Fibroblast of skin of left quadriceps (primary cell): ENCODE results near the gene TGIF2.

Source experiments
- DNase-seq, 2 experiments: peaks; one replicate each; pipeline ENCODE4 v3.0.0-alpha.2; 2013; ENCODE audit warnings: low read depth in 2 of 2

The TGIF2 gene

DNA sequence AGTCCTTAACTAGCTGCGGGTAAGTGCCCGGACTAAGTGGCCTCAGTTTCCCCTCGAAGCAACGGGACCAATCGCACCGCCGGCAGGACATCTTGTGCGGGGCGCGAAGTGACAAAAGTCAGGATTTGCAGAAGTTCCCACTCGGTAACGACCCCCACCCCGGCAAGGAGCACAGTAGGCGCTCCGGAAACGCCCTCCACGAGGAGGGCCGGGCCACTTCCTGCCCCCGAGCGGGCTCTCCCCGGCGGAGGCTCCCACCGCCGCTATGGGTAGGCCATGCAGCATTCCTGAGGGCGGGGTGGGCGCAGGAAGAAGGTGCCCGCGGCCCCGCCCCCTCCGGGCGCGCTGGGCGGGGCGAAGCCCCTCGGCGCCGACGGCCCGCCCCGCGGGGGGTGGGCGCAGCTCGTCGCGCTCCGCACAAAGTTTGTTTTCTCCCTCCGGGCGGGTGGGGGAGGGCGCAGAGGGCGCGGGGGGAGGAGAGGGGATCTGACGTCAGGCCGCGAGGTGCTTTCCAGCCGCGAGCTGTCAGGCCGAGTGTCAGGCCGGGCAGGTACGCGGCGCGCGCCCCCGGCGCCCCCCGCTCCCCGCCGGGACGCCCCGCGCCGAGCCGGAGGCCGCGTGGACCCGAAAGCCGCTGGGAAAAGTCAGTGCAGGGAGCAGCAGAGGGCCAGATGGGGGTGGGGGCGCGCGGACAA lies at the start of gene TGIF2:
TSS of gene TGIF2 (plus strand) at position 495 of the 695 bp plus-strand sequence. CDS start 5,178 bp downstream, outside the sequence.
- peak; percentile 84 to 85 for DNase-seq

DNA sequence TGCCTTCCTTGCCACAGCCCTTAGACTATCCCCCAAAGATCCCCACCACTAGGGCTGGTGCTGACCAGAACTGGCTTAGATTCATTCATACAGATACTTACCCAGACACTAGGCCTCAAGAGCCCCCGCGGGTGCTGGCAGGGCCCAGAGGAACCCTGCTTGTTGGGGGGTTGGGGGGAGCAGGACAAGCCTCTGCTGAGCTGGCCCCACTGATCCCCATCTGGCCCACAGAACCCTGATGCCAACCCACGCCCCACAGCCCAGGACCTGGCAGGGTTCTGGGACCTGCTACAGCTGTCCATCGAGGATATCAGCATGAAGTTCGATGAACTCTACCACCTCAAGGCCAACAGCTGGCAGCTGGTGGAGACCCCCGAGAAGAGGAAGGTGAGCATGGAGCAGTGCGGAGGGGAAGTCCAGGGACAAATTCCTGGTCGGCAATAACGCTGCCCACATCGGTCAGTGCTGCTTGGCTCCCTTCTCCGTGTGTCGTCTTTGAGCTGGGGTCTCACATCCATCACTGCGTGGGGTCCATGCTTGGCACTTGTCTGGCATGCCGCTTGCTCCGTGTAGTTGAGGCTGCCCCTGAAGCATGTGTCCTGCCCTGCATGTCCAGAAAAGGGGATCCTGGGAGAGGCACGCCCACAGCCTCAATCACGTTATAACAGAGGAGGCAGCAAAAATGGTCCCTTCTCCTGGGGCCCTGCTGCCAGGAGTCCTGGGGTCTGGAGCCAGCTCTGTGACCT lies 47.6 kb upstream of the TGIF2 start:
- DNase-seq, result no peak

DNA sequence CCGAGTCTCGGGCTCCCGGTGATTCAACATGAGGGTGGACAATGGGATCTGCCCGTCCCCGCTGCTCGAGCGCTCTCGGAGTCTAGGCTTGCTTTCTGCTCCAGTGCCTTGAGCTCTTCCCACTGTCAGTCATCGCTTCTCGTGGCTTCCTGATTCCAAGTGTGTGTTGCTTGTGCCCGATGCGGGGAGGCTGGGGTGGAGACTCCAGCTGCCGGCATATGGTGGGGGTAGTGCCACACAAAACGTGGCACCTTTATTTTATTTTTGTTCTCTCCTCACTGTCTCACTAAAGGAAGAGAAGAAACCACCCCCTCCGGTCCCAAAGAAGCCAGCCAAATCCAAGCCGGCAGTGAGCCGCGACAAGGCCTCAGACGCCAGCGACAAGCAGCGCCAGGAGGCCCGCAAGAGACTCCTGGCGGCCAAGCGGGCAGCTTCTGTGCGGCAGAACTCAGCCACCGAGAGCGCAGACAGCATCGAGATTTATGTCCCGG lies 46.8 kb upstream of the TGIF2 start:
- DNase-seq, result no peak

- no peak for DNase-seq
Measured at GRCh38 chr20:36527331-36528125, 45.9 kb upstream of the TGIF2 start.

DNA sequence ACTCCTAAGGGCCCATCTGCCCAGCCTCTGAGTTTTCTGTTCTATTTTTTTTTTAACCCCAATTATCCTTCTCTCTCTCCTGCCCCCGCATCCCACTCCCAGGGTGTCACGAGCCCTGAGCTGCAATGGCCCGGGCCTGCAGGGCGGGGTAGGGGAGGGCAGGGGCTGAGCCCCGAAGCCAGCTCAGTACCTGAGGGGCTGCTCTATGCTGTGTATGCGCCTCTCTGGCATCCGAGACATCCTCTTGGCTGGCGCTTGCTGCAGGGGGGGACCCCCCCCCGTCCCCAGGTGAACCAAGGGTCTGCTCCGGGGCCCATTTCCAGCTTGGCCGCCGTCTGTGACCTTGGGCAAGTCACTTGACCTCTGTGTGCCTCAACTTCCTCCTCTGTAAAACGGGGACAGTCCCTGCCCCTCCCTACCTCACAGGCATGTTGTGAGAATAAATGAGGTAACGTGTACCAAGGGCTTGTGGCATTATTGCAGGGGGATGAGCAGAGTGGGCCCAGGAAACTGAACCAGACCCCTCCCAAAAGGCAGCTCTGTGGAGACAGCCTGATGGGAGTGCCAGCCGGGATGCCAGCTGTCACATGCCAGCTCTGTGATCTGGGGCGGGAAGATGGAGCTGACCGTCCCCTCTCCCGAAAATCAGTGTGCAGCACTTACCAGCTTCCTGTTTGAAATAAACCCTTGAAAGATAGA lies 45.1 kb upstream of the TGIF2 start:
- DNase-seq, result no peak

DNA sequence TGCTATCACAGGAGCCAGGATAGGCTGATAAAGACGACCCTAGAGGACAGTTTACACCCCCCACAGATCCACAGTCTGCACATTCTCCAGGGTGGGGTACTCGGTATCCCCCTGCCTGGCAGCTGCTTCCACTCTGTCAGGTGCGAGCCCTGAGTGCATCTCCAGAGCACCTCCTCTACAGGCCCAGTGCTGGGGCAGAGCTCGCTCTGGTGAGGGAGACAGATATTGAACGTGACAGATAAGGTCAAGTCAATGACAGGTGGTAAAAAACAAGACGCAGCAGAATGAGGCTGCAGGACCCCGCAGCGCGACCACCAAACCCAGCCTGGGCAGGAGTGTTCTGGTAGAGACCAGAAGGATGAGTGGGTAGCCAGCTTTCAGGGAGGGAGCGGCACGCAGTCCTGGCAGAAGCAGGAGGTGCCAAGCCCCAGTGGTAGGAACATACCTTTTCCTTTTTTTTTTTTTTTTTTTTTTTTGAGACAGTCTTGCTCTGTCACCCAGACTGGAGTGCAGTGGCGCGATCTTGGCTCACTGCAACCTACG lies 44.5 kb upstream of the TGIF2 start:
- DNase-seq, result no peak

- DNase-seq, result no peak
Measured at GRCh38 chr20:36532388-36532787, 41.0 kb upstream of the TGIF2 start.

DNA sequence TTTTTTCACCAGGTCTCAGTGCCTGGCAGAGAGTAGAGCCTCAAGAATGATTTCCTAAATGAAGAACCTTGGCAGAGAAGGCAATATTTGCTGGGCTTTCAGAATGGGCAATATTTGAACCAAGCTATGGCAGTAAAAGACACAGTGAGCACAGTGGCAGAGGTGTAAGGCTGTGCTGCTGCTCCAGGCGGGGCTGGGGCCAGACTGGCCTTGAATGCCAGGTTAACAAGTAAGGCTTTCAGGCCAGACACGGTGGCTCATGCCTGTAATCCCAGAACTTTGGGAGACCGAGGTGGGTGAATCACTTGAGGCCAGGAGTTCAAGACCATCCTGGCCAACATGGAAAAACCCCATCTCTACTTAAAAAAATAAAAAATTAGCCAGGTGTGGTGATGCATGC lies 40.6 kb upstream of the TGIF2 start:
- no peak for DNase-seq

GRCh38 chr20:36538026-36538722 lies 35.2 kb upstream of the TGIF2 start:
- no peak for DNase-seq

DNA sequence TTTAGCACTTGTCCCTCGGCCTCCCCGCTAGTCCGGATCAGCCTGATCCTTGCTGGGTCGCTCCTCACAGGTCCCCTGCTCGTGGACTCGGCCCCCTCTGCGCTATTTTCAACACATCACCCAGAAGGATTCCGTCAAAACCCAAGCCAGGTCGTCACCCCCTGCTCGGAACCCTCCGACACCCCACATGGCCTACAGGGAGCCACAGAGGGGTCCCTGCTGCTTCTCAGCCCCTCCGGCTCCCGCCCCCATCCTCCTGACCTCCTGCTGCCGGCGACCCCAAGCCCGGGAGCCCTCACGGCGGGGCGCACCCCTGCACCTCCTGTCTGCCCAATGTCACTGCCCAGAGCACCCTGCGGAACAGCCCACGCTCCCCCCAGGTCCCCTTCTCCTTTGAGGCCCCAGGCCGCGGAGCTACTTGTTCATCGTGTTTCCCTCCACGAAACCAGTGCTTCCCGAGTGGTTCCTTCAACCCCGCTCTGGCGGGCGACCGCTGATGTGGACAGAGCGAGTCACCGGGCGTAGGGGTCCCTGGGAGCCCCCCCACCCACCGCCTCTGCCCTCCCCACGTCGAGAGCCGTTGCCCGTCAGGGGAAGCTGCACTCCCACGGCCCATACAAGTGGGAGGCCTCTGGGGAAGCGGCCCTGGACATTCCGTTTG lies 32.7 kb upstream of the TGIF2 start:
- DNase-seq, result no peak

DNA sequence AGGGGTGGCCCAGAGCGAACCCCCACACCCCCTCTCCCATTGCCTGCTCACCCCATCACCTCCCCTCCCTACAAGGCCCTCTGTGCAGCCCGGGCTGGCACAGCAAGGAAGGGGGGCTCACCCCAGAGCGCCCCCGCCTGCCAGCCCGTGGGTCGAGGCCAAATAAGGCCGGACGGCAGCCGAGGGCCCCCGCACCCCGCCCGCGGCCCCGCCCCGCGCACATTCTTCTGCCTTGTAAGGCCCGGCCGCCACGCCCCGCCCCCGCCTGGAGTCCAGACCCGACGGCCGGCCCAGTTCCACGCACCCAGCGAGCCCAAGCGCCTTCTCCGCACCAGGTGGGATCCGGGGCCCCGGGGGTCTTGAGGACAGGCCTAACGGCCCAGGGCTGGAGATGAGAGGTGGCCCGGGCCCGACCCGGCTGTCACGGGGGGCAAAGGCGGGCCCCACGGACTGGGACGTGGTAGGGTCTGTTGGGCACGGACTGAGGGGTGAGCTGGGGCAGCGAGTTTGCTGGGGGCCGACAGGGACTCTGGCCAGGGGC lies 32.1 kb upstream of the TGIF2 start, which contains the start of gene MYL9:
TSS of gene MYL9 (plus strand) at position 293 of the 541 bp plus-strand sequence. CDS start 3,366 bp downstream, outside the sequence.
- DNase-seq, result peak; percentile 67 to 70

DNA sequence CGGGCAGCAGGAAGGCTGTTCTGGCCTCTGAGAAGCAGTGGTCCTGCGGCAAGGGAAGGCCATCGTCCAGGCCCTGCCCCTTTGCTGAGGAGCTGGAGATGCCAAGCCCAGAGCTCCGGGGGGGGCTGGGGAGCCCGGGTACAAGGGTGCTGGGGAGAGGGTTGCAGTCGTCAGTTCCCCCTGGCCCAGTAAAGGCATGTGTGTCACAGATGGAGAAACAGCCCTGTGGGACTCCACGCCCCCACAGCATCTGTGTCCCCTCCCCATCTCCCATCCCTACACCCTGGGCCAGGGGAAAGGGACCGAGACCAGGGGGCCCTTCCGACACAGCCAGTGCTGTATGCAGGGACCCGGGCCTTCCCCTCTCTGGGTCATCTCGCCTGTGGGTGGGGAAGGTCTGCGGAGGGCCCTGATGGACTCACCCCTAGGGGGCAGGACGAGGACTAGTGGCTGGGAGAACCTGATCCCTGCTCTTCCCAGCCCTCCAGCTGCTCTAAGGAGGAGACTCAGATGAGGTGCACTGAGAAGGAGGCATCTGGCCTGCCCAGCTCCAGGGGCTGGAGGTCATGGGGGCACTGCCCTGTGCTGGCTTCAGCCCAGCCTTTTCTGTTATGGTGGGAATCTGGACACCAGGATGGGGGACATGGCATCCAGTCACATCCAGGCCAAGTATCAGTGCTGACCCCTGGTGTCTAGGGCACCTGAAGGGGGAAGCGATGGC lies 31.5 kb upstream of the TGIF2 start:
- DNase-seq, result peak in 1 of 2 experiments; percentile 30

- DNase-seq, result no peak
Measured at GRCh38 chr20:36542516-36543183, 30.7 kb upstream of the TGIF2 start.

GRCh38 chr20:36543184-36544133 lies 29.9 kb upstream of the TGIF2 start:
- DNase-seq, result no peak

- no peak for DNase-seq
Measured at GRCh38 chr20:36544134-36545018, 29.0 kb upstream of the TGIF2 start.

DNA sequence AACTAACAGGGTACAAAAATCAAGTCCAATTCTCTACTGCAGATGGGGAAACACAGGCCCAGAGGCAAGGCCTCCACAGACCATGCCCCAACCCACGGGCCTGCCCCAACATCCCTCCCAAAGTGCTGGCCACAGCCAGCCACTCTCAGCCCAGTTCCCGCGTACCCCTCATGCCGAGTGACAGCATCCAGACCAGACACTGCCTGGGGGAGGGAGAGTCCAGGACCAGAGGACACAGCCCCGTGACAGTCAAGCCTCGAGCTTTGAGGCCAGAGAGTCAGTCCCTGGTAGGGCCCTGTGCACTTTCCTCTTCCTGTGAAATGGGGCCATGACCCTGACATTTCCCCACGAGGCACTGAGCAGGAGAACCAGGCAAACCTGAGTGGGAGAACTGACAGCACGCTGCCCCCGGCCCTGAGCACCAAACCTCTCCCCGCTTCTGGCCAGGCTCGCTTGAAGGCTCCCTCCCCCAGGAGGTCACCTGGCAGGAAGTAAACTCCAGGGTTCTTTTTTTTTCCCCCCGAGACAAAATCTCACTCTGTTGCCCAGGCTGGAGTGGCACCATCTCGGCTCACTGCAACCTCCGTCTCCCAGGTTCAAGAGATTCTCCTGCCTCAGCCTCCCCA lies 27.2 kb upstream of the TGIF2 start:
- no peak for DNase-seq
